Lower leg skin (tissue), 3 donors: ENCODE measurements around the gene KRT72.

Experiments used
- POLR2A ChIP-seq, 2 donors: fragments of 450-650 bp; IDR thresholded peaks; one replicate each; pipeline ENCODE4 v1.6.1; 2016 to 2017; ENCODE audit warnings: antibody characterized with exemption in 2 of 2, mild to moderate bottlenecking in 1 of 2, moderate library complexity in 1 of 2
- TF ChIP-seq, protein P1 (sequence below), 3 donors: fragments of 450-650 bp; IDR thresholded peaks; one replicate each; pipeline ENCODE4 v1.5.1; 2016; ENCODE audit warnings: antibody characterized with exemption in 3 of 3, mild to moderate bottlenecking in 3 of 3, moderate library complexity in 2 of 3

DNA sequence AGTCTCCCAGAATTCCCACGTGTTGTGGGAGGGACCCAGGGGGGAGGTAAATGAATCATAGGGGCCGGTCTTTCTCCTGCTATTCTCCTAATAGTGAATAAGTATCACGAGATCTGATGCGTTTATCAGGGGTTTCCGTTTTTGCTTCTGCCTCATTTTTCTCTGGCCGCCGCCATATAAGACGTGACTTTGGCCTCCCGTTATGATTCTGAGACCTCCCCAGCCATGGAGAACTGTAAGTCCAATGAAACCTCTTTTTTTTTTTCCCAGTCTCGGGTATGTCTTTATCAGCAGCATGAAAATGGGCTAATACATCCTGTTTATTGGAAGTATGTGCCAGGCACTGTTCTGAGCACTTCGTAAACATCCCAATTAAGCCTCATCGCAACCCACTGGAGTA lies 788 bp downstream of the KRT72 start:
- TF ChIP-seq, protein P1, sequence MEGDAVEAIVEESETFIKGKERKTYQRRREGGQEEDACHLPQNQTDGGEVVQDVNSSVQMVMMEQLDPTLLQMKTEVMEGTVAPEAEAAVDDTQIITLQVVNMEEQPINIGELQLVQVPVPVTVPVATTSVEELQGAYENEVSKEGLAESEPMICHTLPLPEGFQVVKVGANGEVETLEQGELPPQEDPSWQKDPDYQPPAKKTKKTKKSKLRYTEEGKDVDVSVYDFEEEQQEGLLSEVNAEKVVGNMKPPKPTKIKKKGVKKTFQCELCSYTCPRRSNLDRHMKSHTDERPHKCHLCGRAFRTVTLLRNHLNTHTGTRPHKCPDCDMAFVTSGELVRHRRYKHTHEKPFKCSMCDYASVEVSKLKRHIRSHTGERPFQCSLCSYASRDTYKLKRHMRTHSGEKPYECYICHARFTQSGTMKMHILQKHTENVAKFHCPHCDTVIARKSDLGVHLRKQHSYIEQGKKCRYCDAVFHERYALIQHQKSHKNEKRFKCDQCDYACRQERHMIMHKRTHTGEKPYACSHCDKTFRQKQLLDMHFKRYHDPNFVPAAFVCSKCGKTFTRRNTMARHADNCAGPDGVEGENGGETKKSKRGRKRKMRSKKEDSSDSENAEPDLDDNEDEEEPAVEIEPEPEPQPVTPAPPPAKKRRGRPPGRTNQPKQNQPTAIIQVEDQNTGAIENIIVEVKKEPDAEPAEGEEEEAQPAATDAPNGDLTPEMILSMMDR (IDR thresholded peaks at IDR 0.05), result no peak
- no peak for TF ChIP-seq POLR2A (IDR thresholded peaks at IDR 0.05)
